Smooth muscle cell (in vitro differentiated cells): Measurements from ENCODE around the gene NEU1. TPM values are rescaled to one million over a fixed set of nuclear protein-coding genes. Genes with fewer than 3 reads are reported as not detected.
"Not testable (repeated sequence)": the region's sequence is repeated elsewhere in the genome, so short reads cannot be mapped to it uniquely, and the experiment has no call there.

Experiments used
- DNase-seq: peaks from one replicate; lab custom pipeline; 2025; ENCODE audit not compliant: unreplicated experiment; lab: John Stamatoyannopoulos, UW
- H2AFZ ChIP-seq: fragments of 200-600 bp; sonication (generic); 2 replicates; pipeline ENCODE4 v1.6.0; 2016; ENCODE audit warnings: antibody characterized with exemption, low read depth, mild to moderate bottlenecking
- H3F3A ChIP-seq: fragments of 200-600 bp; sonication (generic); 2 replicates; pipeline ENCODE4 v1.6.0; 2017; ENCODE audit warnings: antibody characterized with exemption, low read depth
- H3K27ac ChIP-seq: fragments of 200-600 bp; sonication (generic); 2 replicates; pipeline ENCODE4 v1.5.1; 2016; ENCODE audit warnings: low read depth, mild to moderate bottlenecking
- H3K27me3 ChIP-seq: fragments of 200-600 bp; sonication (generic); 2 replicates; pipeline ENCODE4 v1.6.1; 2016; ENCODE audit warnings: low read depth, mild to moderate bottlenecking
- H3K36me3 ChIP-seq: fragments of 200-600 bp; sonication (generic); 2 replicates; pipeline ENCODE4 v1.5.1; 2016; ENCODE audit warnings: low read depth
- H3K4me1 ChIP-seq: fragments of 200-600 bp; sonication (generic); 2 replicates; pipeline ENCODE4 v1.5.1; 2016; ENCODE audit warnings: low read depth
- H3K4me2 ChIP-seq: fragments of 200-600 bp; sonication (generic); 2 replicates; pipeline ENCODE4 v1.6.0; 2016; ENCODE audit warnings: mild to moderate bottlenecking
- H3K4me3 ChIP-seq: fragments of 200-600 bp; sonication (generic); 2 replicates; pipeline ENCODE4 v1.5.1; 2016; ENCODE audit warnings: mild to moderate bottlenecking
- H3K79me2 ChIP-seq: fragments of 200-600 bp; sonication (generic); 2 replicates; pipeline ENCODE4 v1.6.0; 2016; ENCODE audit warnings: low read depth, mild to moderate bottlenecking
- H3K9ac ChIP-seq: fragments of 200-600 bp; sonication (generic); 2 replicates; pipeline ENCODE4 v1.6.0; 2016; ENCODE audit warnings: low read depth
- H3K9me3 ChIP-seq: fragments of 200-600 bp; sonication (generic); replicated peaks from 2 replicates; pipeline ENCODE4 v1.5.1; 2016; ENCODE audit warnings: low read depth
- H4K20me1 ChIP-seq: fragments of 200-600 bp; sonication (generic); 2 replicates; pipeline ENCODE4 v1.6.0; 2016; ENCODE audit warnings: low read depth
- WGBS: methylation state at CpG from one replicate; pipeline ENCODE4 v1.1.7; 2016; ENCODE audit warnings: low lambda C conversion rate; 5-methylcytosine and 5-hydroxymethylcytosine counted together
- polyA plus RNA-seq: library from polyadenylated mRNA; unstranded; fragments of >200 nt; fragmentation: Nextera tagmentation; extraction: Ambion mirVana; gene quantifications from 2 replicates; pipeline ENCODE4 v1.2.1, GENCODE V29; 2016
- total RNA-seq: library from RNA; depleted of rRNA; stranded (reverse); fragments of >200 nt; gene quantifications from 2 replicates; pipeline ENCODE4 v1.2.3, GENCODE V29; 2014
- TF ChIP-seq, protein P1 (sequence below): fragments of 200-600 bp; sonication (generic); IDR thresholded peaks from 2 replicates; pipeline ENCODE4 v1.5.1; 2017; ENCODE audit warnings: borderline replicate concordance, mild to moderate bottlenecking, antibody characterized with exemption; ENCODE audit not compliant: insufficient read depth, poor library complexity, severe bottlenecking

Gene NEU1
- total and polyA plus RNA-seq, 2 experiments from 2014 or later, result 47.5 to 52.7 TPM

DNA sequence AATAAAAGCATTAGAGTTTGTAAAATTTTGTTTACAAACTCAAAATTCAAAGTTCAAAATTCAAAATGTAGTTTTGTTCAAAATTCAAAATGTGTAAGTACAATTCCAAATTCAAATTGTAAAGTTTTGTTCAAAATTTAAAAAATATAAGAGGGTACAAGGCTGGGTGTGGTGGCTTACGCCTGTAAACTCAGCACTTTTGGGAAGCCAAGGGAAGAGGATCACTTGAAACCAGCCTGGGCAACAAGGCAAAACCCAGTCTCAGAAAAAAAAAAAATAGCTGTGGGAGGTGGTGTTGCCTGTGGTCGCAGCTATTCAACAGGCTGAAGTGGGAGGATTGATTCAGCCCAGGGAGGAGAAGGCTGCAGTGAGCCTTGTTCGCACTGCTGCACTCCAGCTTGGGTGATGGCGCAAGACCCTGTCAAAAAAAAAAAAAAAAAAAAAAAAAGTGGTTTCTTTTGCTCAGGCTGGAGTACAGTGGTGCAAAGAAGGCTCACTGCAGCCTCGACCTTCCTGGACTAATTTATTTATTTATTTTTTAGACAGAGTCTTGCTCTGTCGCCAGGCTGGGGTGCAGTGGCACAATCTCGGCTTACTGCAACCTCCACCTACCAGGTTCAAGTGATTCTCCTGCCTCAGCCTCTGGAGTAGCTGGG lies 44.7 kb upstream of the NEU1 start:
- H3F3A ChIP-seq, result peaks cover 18% of the 10 kb centered on the region
- H3K9ac ChIP-seq, result no peak overlapping the region
- no peak overlapping the region for H3K4me2 ChIP-seq
- H4K20me1 ChIP-seq, result no peaks in the 10 kb centered on the region
- 56% methylated on average over 7 of the region's 7 CpGs for WGBS
- DNase-seq, result no peak
- no peaks in the 10 kb centered on the region for H3K9me3 ChIP-seq
- no peak overlapping the region for H3K27ac ChIP-seq
- no peaks in the 10 kb centered on the region for H3K79me2 ChIP-seq
- TF ChIP-seq, protein P1, sequence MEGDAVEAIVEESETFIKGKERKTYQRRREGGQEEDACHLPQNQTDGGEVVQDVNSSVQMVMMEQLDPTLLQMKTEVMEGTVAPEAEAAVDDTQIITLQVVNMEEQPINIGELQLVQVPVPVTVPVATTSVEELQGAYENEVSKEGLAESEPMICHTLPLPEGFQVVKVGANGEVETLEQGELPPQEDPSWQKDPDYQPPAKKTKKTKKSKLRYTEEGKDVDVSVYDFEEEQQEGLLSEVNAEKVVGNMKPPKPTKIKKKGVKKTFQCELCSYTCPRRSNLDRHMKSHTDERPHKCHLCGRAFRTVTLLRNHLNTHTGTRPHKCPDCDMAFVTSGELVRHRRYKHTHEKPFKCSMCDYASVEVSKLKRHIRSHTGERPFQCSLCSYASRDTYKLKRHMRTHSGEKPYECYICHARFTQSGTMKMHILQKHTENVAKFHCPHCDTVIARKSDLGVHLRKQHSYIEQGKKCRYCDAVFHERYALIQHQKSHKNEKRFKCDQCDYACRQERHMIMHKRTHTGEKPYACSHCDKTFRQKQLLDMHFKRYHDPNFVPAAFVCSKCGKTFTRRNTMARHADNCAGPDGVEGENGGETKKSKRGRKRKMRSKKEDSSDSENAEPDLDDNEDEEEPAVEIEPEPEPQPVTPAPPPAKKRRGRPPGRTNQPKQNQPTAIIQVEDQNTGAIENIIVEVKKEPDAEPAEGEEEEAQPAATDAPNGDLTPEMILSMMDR, result no peak
- H2AFZ ChIP-seq, result no peak overlapping the region
- no peak overlapping the region for H3K4me3 ChIP-seq
- H3K36me3 ChIP-seq, result no peaks in the 10 kb centered on the region
- peaks cover 16% of the 10 kb centered on the region for H3K4me1 ChIP-seq
- H3K27me3 ChIP-seq, result no peaks in the 10 kb centered on the region

DNA sequence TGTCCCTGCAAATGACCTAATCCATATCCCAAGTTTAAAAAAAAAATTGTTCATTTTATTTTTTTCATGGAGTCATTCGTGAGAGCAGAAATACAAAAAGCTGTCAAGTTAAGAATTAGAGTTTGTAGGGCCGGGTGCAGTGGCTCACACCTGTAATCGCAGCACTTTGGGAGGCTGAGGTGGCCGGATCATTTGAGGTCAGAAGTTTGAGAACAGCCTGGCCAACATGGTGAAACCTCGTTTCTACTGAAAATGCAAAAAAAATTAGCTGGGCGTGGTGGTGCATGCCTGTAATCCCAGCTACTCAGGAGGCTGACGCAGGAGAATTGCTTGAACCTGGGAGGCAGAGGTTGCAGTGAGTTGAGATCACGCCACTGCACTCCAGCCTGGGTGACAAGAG lies 44.1 kb upstream of the NEU1 start:
- Histone ChIP-seq H3K4me1 (peaks cover 16% of the 10 kb centered on the region), H3F3A (peaks cover 18% of the 10 kb centered on the region)
- DNase-seq, H4K20me1 ChIP-seq, H3K4me3 ChIP-seq, H2AFZ ChIP-seq, H3K79me2 ChIP-seq, H3K27me3 ChIP-seq, H3K9me3 ChIP-seq, H3K4me2 ChIP-seq, H3K36me3 ChIP-seq, H3K9ac ChIP-seq, H3K27ac ChIP-seq: not testable (repeated sequence)
- WGBS, result 89% methylated on average over 8 of the region's 8 CpGs

DNA sequence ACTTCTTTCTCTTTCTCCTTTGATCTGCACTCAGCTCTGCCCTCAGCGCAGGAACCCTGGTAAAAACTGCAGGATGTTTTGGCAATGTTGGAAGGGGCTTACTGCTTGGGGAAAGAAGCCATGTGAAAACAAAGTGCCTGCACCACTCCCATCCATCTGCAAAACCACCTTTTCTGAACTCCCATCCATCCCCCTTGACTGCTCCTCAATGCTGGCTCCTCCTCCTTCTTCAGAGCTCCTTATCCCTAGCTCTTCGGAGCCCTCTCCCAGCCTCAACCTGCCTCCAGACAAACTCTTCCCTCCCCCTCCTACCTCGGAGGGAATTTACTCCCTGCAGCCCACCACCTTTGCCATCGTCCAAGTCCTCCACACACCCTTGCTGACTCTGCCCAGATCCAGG lies 43.5 kb upstream of the NEU1 start:
- Histone ChIP-seq H3K9ac (no peak overlapping the region), H3K4me2 (no peak overlapping the region), H3K36me3 (no peaks in the 10 kb centered on the region), H3K9me3 (no peaks in the 10 kb centered on the region), H3K27me3 (no peaks in the 10 kb centered on the region), H3K4me3 (no peak overlapping the region), H3F3A (peaks cover 18% of the 10 kb centered on the region), H4K20me1 (no peaks in the 10 kb centered on the region), H2AFZ (no peak overlapping the region), H3K79me2 (no peaks in the 10 kb centered on the region), H3K4me1 (peaks cover 16% of the 10 kb centered on the region), H3K27ac (no peak overlapping the region)
- WGBS, result 39% methylated on average over 4 of the region's 4 CpGs
- TF ChIP-seq, protein P1, result no peak
- no peak for DNase-seq

DNA sequence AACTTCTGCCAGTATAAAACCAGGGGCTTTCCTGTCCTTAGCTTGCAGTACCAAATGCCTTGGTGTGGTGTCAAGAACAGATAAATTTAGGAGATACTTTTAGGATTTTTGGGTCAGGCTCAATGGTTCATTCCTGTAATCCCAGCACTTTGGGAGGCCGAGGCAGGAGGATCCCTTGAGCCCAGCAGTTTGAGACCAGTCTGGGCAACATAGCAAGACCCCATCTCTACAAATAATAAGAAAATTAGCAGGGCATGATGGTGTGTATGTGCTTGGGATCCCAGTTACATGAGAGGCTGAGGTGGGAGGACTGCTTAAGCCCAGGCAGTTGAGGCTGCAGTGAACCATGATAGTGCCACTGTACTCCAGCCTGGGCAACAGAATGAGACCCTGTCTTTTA lies 42.4 kb upstream of the NEU1 start:
- H3F3A ChIP-seq, result peaks cover 18% of the 10 kb centered on the region
- H4K20me1 ChIP-seq, result no peaks in the 10 kb centered on the region
- no peaks in the 10 kb centered on the region for H3K9me3 ChIP-seq
- WGBS, result 100% methylated on average over 1 of the region's 1 CpG
- H3K79me2 ChIP-seq, result no peaks in the 10 kb centered on the region
- no peaks in the 10 kb centered on the region for H3K27me3 ChIP-seq
- no peak overlapping the region for H3K27ac ChIP-seq
- no peak overlapping the region for H2AFZ ChIP-seq
- peaks cover 16% of the 10 kb centered on the region for H3K4me1 ChIP-seq
- no peak overlapping the region for H3K9ac ChIP-seq
- no peak for DNase-seq
- no peaks in the 10 kb centered on the region for H3K36me3 ChIP-seq
- TF ChIP-seq, protein P1, result no peak
- H3K4me3 ChIP-seq, result no peak overlapping the region
- no peak overlapping the region for H3K4me2 ChIP-seq
